Keratinocyte (primary cell): ENCODE results near the gene R3HCC1L. TPM values are rescaled to one million over a fixed set of nuclear protein-coding genes. Genes with fewer than 3 reads are reported as not detected.

Source experiments
- DNase-seq: peaks from one replicate; pipeline ENCODE4 v3.0.0-alpha.2; 2011; ENCODE audit warnings: low read depth, missing footprints, low spot score
- FAIRE-seq: peaks from 2 replicates; lab custom pipeline; 2011; peaks lifted over from hg19 to GRCh38; lab: Jason Lieb, UNC
- H2AFZ ChIP-seq: 2 replicates; pipeline ENCODE4 v1.6.0; 2012; ENCODE audit warnings: low read length, control low read depth, inconsistent platforms; ENCODE audit not compliant: control insufficient read depth
- H3K27ac ChIP-seq: 2 replicates; pipeline ENCODE4 v1.5.1; 2011; ENCODE audit warnings: low read length; ENCODE audit not compliant: control insufficient read depth, insufficient read depth
- H3K27me3 ChIP-seq: 3 replicates; pipeline ENCODE4 v1.6.0; 2011; ENCODE audit warnings: low read length; ENCODE audit not compliant: control insufficient read depth, insufficient read depth; ENCODE audit errors: extremely low read depth
- H3K36me3 ChIP-seq, 2 experiments: 2 replicates in 1 of 2; 3 replicates in 1 of 2; pipeline ENCODE4 v1.5.1; 2011; ENCODE audit warnings: low read length in 2 of 2, mild to moderate bottlenecking in 1 of 2; ENCODE audit not compliant: control insufficient read depth in 2 of 2, insufficient read depth in 2 of 2; ENCODE audit errors: extremely low read depth in 1 of 2
- H3K4me1 ChIP-seq: 3 replicates; pipeline ENCODE4 v1.5.1; 2011; ENCODE audit warnings: low read length; ENCODE audit not compliant: control insufficient read depth, insufficient read depth; ENCODE audit errors: extremely low read depth
- H3K4me2 ChIP-seq: 3 replicates; pipeline ENCODE4 v1.6.0; 2011; ENCODE audit warnings: low read depth, low read length; ENCODE audit not compliant: control insufficient read depth, insufficient read depth; ENCODE audit errors: extremely low read depth
- H3K4me3 ChIP-seq, 3 experiments: fragments of 200-600 bp in 1 of 3; sonication (generic) in 1 of 3; 2 replicates in 2 of 3; 3 replicates in 1 of 3; pipeline ENCODE4 v1.5.1; 2011 to 2016; ENCODE audit warnings: low read length in 3 of 3, mild to moderate bottlenecking in 3 of 3, control low read depth in 2 of 3, inconsistent platforms in 1 of 3, low read depth in 1 of 3, mixed read lengths in 1 of 3, mixed run types in 1 of 3, moderate library complexity in 1 of 3; ENCODE audit not compliant: control insufficient read depth in 2 of 3, insufficient read depth in 2 of 3; ENCODE audit errors: extremely low read depth in 1 of 3
- H3K79me2 ChIP-seq: 2 replicates; pipeline ENCODE4 v1.6.0; 2012; ENCODE audit warnings: low read length; ENCODE audit not compliant: control insufficient read depth, insufficient read depth
- H3K9ac ChIP-seq: 3 replicates; pipeline ENCODE4 v1.6.0; 2011; ENCODE audit warnings: low read length; ENCODE audit not compliant: control insufficient read depth, insufficient read depth; ENCODE audit errors: extremely low read depth
- H3K9me1 ChIP-seq: 3 replicates; pipeline ENCODE4 v1.6.0; 2011; ENCODE audit warnings: low read length; ENCODE audit not compliant: control insufficient read depth, insufficient read depth; ENCODE audit errors: extremely low read depth
- H3K9me3 ChIP-seq: 2 replicates; pipeline ENCODE4 v1.5.1; 2012; ENCODE audit warnings: low read depth, low read length; ENCODE audit not compliant: control insufficient read depth
- H4K20me1 ChIP-seq: 3 replicates; pipeline ENCODE4 v1.6.0; 2011; ENCODE audit warnings: low read length; ENCODE audit not compliant: control insufficient read depth, insufficient read depth; ENCODE audit errors: extremely low read depth
- CTCF ChIP-seq, 3 experiments: IDR thresholded peaks in 1 of 3; conservative IDR thresholded peaks in 1 of 3; optimal IDR thresholded peaks in 1 of 3; 2 replicates in 2 of 3; 3 replicates in 1 of 3; pipeline versions ENCODE3 to v1.5.1; 2011; ENCODE audit warnings: low read length in 3 of 3, mild to moderate bottlenecking in 3 of 3, moderate library complexity in 2 of 3, control low read depth in 1 of 3, inconsistent platforms in 1 of 3; ENCODE audit not compliant: insufficient read depth in 2 of 3; ENCODE audit errors: extremely low read depth in 1 of 3
- EZH2 ChIP-seq: IDR thresholded peaks from one replicate; pipeline ENCODE4 v1.6.1; 2012; ENCODE audit warnings: inconsistent platforms, mild to moderate bottlenecking, low read length, moderate library complexity
- dilution Hi-C: fragments of 300-500 bp; cut with MboI; formaldehyde crosslinking; loops from one replicate; pipeline ENCODE4 v1.7.0; 2020; ENCODE audit warnings: low sequenced_read_pairs; ENCODE audit not compliant: extremely low pct_ligation_motif_present
- polyA plus RNA-seq, 5 experiments: library from polyadenylated mRNA; depleted of rRNA in 3 of 5; stranded (reverse) in 3 of 5; stranded (forward) in 1 of 5; unstranded in 1 of 5; fragments of >200 nt; gene quantifications; 1 replicate in 1 of 5; 2 replicates in 3 of 5; 3 replicates in 1 of 5; pipeline versions ENCODE4 v1.2.1 to v1.2.3, GENCODE V29; 2011 to 2012; ENCODE audit warnings: missing spikeins in 2 of 5, low read depth in 1 of 5, low replicate concordance in 1 of 5

R3HCC1L gene
- polyA plus RNA-seq, 1 donor (not counting 4 experiments of a cell fraction or from before 2014, with no cell fraction given), result 11.7 TPM

- Histone ChIP-seq H4K20me1 (no peaks in the 10 kb centered on the region), H3K9ac (no peak overlapping the region), H3K27ac (no peak overlapping the region), H3K79me2 (no peaks in the 10 kb centered on the region), H3K27me3 (no peaks in the 10 kb centered on the region), H3K9me3 (no peaks in the 10 kb centered on the region), H3K4me2 (no peak overlapping the region), H3K9me1 (no peaks in the 10 kb centered on the region), H3K36me3 (peaks cover 0 to 1% of the 10 kb centered on the region in 2 experiments), H3K4me3 (no peak overlapping the region), H2AFZ (no peak overlapping the region), H3K4me1 (no peaks in the 10 kb centered on the region)
- TF ChIP-seq CTCF (optimal IDR thresholded peaks at IDR 0.05 in 1 of 3, IDR thresholded peaks at IDR 0.05 in 1 of 3, conservative IDR thresholded peaks at IDR 0.05 in 1 of 3; ENCODE audit: extremely low read depth in 1 of 3, insufficient read depth in 2 of 3, low read length in 3 of 3) (no peak), EZH2 (no peak)
- FAIRE-seq, result no peak
- DNase-seq, result no peak
- dilution Hi-C loops, result no loop called here
Observed at GRCh38 chr10:98254234-98254974, 119.9 kb downstream of the R3HCC1L start.

GRCh38 chr10:98255146-98255877 lies 120.9 kb downstream of the R3HCC1L start:
- no peak overlapping the region for H3K4me3 ChIP-seq
- H3K9me3 ChIP-seq, result no peaks in the 10 kb centered on the region
- TF ChIP-seq CTCF (optimal IDR thresholded peaks at IDR 0.05 in 1 of 3, IDR thresholded peaks at IDR 0.05 in 1 of 3, conservative IDR thresholded peaks at IDR 0.05 in 1 of 3; ENCODE audit: extremely low read depth in 1 of 3, insufficient read depth in 2 of 3, low read length in 3 of 3), result no peak
- H2AFZ ChIP-seq, result no peak overlapping the region
- FAIRE-seq (no peak), DNase-seq (no peak)
- peaks cover 0 to 1% of the 10 kb centered on the region in 2 experiments for H3K36me3 ChIP-seq
- H4K20me1 ChIP-seq, result no peaks in the 10 kb centered on the region
- H3K4me2 ChIP-seq, result no peak overlapping the region
- no peaks in the 10 kb centered on the region for H3K4me1 ChIP-seq
- no peak overlapping the region for H3K9ac ChIP-seq
- no peak overlapping the region for H3K27ac ChIP-seq
- dilution Hi-C loops, result no loop called here
- no peaks in the 10 kb centered on the region for H3K9me1 ChIP-seq
- no peaks in the 10 kb centered on the region for H3K27me3 ChIP-seq
- no peaks in the 10 kb centered on the region for H3K79me2 ChIP-seq
